HG03442 (cell line): ENCODE results near the gene IFNE.
A peak's percentile ranks its signal among the peaks of the same experiment; 100 is the strongest.
"Not testable (repeated sequence)": the region's sequence is repeated elsewhere in the genome, so short reads cannot be mapped to it uniquely, and the experiment has no call there.

Experiments used
- ATAC-seq: cut with Tn5 transposase; IDR thresholded peaks from one replicate; pipeline ENCODE4 v1.9.1; 2021; ENCODE audit warnings: mild to moderate bottlenecking, moderate library complexity; ENCODE audit not compliant: unreplicated experiment

Gene IFNE

DNA sequence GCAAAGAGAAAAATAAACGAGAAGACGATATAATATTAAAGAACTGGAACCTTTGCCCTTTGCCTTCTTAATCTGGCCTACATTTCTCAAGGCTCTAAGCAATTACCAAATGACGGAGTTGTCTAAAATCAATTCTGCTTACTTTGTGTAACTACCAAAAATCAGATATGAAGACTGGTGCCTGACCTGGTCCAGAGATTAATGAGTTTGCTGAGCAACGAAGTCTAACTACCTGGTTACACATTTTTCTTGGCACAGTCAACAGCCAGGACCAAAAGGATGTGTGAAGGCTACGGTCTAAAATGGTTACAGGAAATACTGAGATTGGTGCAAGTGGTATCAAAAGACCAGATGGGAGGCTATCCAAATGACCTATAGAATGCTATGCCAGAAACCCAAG lies 17.8 kb upstream of the IFNE start:
- no peak for ATAC-seq

DNA sequence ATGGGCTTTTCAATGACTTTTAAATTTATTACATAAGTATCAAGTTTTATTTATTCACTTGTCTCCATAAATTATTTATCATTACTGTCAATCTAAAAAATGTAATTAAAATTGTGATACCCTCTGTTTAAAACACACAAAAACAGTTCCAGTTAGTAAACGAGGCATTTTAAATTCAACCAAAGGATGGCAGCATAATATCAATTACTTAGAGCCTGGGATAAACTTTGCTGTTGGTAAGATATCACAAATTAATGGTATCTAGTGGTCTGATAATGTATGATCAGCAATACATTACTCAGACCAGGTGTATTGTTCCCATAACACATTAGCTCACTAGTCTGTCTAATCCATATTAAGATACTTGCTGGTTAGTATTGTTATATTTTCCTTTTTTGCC lies 9.6 kb upstream of the IFNE start:
- ATAC-seq: no peak

DNA sequence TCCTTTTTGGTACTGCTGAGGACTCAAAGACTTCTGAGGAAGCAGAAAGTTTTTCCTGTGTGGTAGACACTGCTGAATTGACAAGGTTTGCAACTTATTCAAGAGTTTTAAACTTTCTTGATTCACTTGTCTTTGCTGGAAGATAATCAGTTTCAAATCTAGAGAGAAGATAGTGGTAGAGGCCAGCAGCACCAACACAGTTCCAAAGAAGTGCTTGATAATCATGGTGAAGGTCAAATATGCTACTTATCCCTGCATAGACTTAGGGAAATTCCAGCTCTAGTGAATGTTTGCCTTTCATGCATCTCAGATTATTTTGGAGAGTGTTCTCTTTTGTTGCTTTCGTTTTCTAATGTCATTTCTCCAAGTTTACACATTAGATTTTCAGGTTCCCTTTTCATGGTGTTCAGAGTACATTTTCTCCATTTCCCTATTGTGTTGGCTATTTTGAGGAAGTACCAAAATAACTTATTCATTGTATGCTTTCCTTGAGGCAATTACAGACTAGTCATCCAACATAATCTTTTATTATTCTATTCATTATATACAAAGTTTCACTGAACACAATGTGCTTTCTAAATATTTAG lies 550 bp downstream of the IFNE start:
- ATAC-seq: no peak

DNA sequence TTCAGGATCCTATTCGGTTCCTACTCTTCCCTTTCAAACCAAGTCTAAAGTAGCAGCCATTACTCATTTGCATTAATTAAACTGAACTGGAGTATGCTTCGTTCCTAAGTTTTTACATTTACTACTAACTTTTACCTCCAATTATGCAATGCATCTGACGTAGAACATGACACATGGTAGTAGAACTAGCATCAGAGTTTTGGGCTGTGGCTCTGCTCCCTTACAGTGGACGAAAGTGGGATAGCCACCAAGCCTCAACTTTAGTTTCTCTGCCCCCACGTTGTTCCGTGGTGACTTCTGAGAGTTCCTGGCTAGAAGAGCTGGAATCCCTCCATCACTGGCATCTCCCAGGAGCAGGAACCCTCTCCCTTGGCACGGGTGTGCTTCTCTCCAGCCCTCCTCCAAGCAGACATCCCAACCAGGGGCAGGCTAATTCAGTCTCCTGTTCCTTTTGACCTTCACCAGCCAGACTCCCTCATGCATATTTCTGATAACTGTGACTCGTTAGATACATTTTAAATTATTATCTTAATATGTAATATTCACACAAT lies 2.9 kb downstream of the IFNE start:
- ATAC-seq: no peak

DNA sequence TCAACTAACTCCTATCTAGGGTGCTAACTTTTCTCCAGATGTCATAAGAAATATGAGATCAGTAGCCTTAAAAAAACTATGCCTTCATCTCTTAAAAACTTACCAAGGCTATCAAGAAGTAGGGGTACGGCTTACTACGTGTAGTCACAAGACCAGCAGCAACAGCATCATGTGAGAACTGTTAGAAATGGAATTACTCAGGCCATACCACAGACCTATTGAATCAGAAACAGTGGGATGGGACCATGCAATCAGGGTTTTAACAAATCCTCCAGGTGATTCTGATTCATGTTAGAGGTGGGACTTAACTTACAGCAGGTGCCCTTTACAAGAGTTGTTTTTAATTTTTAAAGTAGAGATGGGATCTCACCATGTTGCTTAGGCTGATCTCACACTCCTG lies 4.6 kb downstream of the IFNE start:
- ATAC-seq: no peak

DNA sequence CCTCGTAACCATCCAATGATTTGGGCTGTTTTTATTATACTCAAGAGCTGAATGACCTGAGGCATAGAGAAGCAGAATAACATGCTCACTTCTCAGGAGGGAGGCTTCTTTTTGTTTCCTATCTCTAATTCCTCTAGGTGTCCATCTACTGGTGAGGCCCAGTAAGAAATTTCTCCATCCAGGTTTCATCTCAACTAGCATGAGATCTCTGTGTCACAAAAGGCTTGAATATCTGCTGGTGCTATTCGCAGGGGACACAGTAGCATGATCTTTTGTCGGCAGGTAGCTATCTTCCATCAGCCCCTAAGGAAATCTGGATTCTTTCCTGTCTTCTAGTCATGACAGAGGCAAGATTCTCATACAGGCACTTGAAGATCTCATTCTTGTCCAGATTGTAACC lies 8.9 kb downstream of the IFNE start:
- no peak for ATAC-seq

DNA sequence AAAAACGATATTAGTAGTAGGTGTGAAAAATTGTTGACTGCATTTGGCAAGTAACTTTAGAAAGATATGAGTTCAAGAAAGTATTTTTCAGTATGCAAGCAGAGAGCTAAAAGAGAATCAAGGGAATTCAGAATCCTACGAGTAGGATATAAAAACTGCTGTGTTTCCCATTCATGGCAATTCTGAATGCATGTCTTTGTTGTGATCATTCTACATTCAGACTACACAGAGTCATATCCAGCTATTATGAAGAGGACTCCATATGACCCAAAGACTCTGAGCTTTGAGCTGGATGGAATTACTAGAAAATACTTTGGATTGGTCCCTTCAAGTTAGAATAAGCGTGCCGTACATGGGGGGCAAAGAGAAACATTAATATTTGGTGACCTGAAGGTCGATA lies 12.0 kb downstream of the IFNE start:
- no peak for ATAC-seq

DNA sequence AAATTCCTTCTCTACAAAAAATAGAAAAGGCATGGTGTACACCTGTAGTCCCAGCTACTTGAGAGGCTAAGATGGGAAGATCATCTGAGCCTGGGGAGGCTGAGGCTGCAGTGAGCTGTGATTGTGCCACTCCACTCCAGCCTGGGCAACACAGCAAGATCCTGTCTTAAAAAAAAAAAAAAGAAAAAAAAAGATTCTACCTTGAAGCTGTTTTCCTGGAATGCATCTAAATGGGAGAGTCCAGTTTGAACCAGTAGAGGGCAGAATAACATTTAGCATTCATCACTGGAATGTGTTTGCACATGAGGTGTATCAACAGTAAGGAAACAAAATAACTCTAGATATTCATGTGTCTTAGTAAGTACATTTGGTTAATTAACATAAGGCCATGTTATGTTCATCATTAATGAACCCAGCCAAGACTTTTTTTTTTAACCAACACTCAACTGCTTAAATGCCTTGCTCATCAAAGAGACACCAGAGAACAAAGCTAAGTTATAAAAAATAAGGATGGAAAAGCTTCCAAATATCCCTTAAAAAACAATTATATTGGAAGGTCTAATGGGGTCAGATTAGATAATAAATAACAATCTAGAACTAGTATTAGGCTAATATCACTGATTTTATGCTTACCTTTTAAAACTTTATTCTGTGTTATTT lies 16.1 kb downstream of the IFNE start:
- ATAC-seq: peak; percentile 67

DNA sequence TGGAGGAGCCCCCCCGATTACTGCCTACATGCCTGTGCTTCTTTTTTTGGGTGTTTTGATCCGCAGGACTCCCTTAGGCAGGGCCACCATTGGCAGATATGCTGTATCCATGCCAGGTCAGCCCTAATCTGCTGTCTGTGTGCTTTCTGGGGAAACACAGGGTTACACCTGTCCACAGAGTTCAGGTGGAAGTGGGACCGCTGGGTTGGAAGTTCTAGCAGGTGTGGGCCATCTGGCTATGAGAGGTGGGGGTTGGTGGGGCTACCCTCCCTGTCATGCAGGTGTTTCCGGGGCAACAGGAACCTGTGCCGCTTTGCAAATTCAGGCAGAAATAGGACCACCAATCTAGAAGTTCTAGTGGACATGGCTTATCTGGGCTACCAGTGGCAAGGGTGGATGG lies 17.0 kb downstream of the IFNE start:
- ATAC-seq: no peak

DNA sequence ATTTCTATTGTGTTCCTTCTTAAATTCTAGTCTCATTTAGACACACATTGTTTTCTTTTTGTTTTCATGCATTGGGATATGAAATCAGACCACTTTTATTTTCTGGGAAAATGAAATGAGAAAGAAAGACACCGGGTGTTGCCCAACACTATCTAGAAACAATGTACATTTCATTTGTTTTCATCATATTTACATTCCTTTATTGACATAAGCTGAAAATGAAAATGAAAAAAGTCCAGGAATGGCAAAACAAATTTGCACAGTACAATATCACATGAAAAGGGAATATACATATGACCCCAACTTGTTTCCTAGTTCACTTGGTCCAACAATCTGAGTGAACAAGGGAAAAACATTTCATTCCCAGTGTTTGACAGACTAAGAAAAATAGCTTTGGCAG lies 20.7 kb downstream of the IFNE start:
- ATAC-seq: no peak

DNA sequence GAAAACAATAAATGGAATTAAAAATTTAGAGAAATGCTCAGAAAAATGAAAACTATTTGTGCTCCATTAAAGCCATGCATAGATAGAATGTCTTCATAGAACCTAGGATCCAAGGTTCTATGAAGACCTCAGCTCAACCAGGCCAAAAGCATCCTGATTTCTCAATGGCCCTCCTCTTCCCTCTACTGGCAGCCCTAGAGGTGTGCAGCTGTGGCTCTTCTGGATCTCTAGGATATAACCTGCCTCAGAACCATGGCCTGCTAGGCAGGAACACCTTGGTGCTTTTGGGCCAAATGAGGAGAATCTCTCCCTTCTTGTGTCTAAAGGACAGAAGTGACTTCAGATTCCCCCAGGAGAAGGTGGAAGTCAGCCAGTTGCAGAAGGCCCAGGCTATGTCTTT lies 26.8 kb downstream of the IFNE start:
- ATAC-seq: peak; percentile 90

DNA sequence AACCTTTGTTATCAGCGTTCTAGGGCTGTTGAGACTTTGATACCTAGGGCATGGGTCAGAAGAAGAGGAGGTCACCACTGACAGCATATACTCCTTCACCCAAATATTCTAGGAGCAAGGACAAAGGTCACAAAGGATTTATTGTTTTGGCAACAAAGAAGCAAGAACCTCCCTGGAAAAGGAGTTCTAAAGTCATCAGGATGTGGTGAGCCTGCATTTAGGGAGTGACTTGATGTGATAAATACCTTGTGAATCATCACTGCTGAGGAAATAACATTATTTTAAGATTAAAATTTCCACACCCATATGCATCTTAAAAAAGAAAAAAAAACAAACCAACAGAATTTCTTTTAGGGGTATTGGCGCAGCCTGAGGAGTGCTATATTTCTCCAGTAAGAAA lies 28.0 kb downstream of the IFNE start:
- ATAC-seq: no peak

DNA sequence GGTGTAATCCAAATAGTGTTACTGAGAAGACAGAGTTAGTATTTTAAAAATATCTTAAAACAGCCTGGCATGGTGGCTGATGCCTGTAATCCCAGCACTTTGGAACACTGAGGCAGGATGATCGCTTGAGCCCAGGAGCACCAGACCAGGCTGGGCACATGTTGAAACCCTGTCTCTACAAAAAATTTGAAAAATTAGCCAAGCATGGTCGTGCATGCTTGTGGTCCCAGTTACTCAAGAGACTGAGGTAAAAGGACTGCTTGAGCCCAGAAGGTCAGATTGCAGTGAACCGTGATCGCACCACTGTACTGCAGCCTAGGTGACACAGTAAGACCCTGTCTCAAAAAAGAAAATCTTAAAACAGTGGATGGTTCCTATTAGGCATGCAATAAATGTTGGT lies 29.4 kb downstream of the IFNE start:
- ATAC-seq: no peak

DNA sequence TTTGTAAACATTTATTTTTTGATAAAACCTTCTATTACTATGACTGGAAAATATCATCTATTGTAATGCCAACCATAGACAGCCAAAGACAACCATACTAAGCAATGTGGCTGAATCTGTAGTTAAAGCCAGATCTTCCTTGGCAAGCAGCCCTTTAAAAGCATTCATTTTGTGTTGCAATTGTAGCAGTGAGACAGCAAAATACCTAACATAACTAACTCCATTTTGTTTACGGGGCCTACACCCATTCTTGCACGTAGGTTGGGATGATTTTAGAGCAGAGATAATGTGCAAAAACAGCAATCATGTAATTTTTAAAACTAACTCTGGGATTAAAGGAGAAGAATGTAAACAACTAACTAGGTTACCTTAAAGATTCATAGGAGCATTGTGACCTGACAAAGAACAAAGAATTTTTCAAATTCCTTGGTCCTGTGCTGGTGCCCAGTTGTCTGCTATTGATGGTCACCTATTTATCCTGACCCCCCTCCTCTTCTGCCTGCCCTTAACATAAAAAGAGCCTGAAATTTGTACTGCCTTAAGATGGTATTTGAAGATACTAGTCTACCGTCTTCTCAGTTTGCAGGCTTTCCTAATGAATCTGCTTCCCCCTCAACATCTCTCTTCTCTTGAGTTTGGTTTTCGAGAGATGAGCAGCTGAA lies 31.2 kb downstream of the IFNE start:
- ATAC-seq: no peak

DNA sequence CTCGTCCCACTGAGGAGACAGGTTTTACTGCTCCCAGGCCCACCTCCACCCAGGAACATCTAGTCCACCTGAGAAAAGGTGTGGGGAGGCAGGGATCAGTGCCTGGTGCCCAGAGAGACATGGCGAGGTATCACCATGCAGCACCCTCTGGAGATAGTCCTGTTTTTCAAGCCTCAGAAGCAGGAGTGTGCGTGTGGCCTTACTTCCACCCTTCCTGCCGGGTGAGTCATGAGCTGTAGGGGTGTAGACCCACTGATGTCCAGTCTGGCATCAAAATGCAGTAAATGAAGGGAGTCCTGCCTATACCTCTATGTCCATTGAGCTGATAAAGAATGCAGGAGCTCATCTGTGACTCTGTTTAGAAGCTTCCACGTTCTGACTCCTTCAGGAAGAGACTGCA lies 32.8 kb downstream of the IFNE start:
- ATAC-seq: not testable (repeated sequence)

DNA sequence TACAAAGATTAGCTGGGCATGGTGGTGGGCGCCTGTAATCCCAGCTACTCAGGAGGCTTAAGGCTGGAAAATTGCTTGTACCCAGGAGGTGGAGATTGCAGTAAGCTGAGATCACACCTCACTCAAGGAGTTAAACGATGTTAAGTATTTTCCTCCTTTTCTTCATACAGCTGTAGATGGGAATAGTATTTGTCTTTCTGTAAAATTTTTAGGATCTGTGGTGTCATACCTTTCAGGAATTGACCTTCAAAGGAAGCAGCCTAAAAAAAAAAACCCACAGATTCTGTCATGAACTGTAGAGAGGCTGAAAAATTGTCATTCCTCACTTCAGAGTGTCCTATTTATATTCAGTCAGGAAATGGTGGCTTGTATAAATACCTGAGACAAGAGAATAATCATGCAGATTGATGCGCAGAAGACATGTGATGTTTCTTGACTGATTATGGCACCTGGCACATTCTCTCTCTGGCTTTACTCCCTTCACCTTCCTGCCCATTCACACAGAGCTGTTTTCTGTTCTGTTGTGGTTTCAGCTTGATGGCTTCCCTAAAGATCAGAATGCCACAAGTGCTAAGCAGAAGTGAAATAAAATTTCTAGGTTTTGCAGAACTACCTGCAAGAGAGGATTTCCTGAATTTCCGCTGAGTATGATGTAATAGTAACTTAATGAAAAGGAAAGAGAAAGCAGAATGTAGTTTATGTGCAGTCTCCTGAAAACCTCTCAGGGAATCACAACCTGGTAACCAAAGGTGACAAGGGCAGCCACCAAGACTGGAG lies 38.1 kb downstream of the IFNE start:
- peak; percentile 86 for ATAC-seq

DNA sequence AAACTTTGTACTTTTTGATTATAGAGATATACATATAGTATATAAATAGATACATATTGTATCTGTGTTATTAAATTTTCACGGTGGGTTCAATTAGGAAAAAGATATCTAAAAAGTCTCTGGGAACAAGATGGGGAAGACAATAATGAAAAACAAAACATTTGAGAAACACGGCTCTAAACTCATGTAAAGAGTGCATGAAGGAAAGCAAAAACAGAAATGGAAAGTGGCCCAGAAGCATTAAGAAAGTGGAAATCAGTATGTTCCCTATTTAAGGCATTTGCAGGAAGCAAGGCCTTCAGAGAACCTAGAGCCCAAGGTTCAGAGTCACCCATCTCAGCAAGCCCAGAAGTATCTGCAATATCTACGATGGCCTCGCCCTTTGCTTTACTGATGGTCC lies 42.0 kb downstream of the IFNE start, which contains the start of gene IFNA1:
IFNA1 (plus strand) TSS at position 301 of the 400 bp plus-strand sequence; CDS start at position 370, 69 bp downstream.
- ATAC-seq: no peak

DNA sequence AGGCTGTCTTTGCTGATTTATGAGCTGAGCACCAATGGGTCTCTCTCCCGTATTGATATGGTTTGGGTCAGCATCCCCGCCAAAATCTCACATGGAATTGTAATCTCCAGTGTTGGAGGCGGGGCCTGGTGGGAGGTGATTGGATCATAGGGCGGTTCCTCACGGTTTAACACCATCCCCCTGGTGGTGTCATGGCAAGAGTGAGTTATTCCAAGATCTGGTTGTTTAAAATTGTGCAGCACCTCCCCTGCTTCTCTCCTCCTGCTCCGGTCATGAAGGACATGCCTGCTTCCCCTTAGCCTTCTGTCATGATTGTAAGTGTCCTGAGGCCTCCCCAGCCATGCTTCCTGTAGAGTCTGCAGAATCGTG lies 47.1 kb downstream of the IFNE start:
- ATAC-seq: not testable (repeated sequence)

DNA sequence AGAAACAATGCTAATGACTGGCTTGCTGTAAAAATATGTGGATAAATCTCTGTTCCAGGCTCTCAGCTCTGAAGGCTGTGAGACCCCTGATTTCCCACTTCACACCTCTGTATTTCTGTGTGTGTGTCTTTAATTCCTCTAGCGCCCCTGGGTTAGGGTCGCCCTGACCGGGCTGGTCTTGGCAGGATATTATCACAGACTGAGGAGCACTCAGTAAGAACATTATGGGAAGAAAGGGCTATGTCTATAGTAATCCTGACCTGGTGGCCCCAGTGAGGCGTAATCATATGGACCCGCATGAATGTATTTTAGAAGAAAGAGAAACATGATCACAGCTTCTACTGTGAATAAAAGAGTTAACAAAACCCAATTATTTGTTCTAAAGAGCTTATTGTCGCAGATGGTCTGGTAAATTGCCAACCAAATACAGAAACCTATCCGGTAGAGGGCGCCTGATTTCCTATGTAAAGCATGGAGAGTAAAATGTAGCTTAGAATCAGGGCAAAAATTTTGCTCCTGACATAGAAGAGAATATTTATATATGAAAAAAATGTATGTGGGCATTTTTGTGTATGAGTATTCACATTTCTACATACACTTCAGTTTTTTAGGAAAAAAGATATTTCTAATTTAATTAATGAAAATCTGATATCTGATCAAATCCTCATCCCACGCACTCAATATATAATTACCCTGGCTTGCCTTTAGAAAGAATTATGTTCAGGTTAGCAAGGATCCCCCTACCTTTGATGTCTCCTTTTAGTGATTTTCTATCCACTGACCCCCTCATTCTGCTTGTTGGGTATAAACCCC lies 47.7 kb downstream of the IFNE start:
- no peak for ATAC-seq

DNA sequence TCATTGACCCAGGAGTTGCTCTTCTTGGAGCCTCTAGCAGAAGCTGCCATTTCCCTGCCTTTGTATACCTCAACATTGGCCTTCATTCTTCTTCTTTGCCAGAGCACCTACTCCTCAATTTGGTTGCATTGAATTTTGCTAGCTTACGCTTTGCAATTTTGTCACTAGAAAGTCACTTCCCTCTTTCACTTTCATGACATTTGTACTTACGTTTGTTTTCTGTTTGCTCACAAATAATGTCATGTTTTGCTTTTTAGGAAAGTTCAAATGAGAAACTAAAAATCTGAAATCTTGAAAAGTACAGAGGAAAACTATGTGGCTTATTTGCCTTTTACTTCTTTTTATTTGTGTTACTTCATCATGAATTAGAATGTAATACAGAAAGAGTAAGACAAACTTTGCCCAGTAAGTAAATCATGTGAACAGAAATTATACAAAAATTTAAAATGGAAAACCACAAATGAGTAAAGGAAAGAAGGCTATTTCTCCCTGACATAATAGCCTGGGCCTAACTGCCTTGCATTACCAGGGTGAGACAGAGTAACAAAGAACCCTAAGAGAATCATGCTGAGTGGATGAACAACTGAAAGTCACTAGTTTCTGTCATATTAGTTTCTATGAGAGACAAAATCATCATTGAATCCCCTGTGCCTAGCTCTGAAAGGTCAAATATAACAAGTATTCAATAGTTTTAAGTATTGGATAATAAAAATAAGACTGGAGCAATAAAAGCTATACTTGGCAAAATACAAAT lies 49.3 kb downstream of the IFNE start:
- no peak for ATAC-seq
